ENCODE data around the gene R3HDM2.
A peak's percentile ranks its signal among the peaks of the same experiment; 100 is the strongest.

The R3HDM2 gene

DNA sequence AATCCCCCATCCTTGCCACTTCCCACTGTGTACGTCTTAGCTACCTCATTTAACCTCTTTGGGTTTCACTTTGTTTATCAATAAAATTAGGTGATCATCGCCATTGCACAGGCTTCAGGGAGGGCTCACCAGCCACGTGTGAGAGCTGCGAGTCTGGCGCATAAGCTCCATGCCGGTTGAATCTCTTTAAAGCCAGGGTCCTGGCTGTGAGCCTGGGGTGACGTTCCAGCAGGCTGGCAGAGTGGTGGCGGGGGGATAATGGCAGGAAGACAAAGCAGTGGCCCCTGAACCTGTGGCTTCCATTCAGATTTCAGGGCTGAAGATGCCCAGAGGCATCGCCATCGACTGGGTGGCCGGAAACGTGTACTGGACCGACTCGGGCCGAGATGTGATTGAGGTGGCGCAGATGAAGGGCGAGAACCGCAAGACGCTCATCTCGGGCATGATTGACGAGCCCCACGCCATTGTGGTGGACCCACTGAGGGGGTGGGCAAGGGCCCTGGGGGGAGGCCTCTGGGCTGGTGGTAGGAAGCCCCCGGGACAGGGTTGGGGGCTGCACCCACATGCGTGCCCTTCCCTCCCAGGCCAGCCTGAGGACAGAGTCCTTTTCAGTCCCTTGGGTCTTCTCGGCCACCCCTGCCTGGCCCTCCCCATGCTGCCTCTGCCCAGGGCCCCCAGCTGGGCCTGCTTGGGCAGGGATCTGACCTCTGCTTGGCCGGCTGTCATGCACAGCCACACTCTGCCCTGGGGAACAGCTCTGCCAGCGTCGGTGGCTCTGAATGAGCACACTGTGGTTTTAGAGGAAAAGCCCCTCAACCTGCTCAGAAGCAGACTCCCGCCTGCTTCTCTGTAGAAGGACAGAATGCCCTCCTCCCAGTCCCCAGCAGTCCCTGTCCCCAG lies 222.9 kb downstream of the R3HDM2 start:
- no peak overlapping the region for H4K8ac ChIP-seq (ENCODE audit: low read depth, low read length)
- H3K79me2 ChIP-seq (ENCODE audit: control insufficient read depth, insufficient read depth, low read length, poor library complexity) = no peaks in the 10 kb centered on the region
- H3K23ac ChIP-seq (ENCODE audit: low read length) = no peak overlapping the region
- WGBS (ENCODE audit: extremely low coverage, insufficient coverage, insufficient read length) = no CpG with 5 or more reads among the region's 29 CpGs
- H2BK5ac ChIP-seq (ENCODE audit: low read depth, low read length, poor library complexity) = no peak overlapping the region
- H4K12ac ChIP-seq (ENCODE audit: low read depth, low read length) = no peak overlapping the region
- no peaks in the 10 kb centered on the region for H3K79me1 ChIP-seq (ENCODE audit: low read length)
- no peak overlapping the region for H3K4ac ChIP-seq (ENCODE audit: low read depth, low read length)
- H3K4me2 ChIP-seq (ENCODE audit: low read length) = no peak overlapping the region
- no peak overlapping the region for H3K18ac ChIP-seq (ENCODE audit: low read length)
- H3K9me3 ChIP-seq (ENCODE audit: insufficient read depth, low read depth, low read length) = peaks cover 6% of the 10 kb centered on the region
- H3K27me3 ChIP-seq (ENCODE audit: insufficient read depth, low read length) = no peaks in the 10 kb centered on the region
- H2BK120ac ChIP-seq (ENCODE audit: insufficient read depth, low read length, poor library complexity) = no peak overlapping the region
- no peak overlapping the region for H2BK12ac ChIP-seq (ENCODE audit: low read length)
- H3K14ac ChIP-seq (ENCODE audit: low read length) = no peak overlapping the region
- H3K27ac ChIP-seq (ENCODE audit: low read depth, low read length) = no peak overlapping the region
- H2AK5ac ChIP-seq (ENCODE audit: low read length) = no peak overlapping the region
- H3K36me3 ChIP-seq (ENCODE audit: control insufficient read depth in 1 of 2, insufficient read depth in 2 of 2, low read length in 2 of 2) = peaks cover 93 to 96% of the 10 kb centered on the region in 2 experiments
- H2AFZ ChIP-seq (ENCODE audit: insufficient read depth, low read length, poor library complexity) = no peak overlapping the region
- H3K4me3 ChIP-seq (ENCODE audit: low read depth, low read length) = no peak overlapping the region
- no peak overlapping the region for H4K91ac ChIP-seq (ENCODE audit: low read depth, low read length)
- DNase-seq = no peak
- no peak overlapping the region for H3K9ac ChIP-seq (ENCODE audit: low read length)
- peaks cover 0 to 2% of the 10 kb centered on the region in 2 experiments for H3K4me1 ChIP-seq (ENCODE audit: control insufficient read depth in 1 of 2, insufficient read depth in 2 of 2, low read length in 2 of 2)

DNA sequence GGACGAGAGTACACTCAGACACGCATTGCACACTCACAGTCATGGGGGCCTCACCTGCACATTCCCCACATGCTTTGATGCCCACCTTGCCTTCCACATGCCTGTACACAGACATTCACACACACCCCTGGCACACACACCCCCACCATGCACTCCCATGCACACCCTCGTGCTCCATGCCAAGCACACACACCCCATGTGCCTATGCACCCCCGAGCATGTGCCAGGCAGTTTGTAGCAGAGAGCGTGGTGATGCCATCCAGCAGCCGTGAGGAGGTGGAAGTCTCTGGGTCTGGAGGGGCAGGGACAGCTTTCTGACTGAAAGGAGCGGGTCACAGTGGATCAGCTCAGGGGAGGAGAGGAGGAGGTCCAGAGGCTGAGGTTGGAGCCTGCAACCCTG lies 224.9 kb downstream of the R3HDM2 start:
- Histone ChIP-seq H3K4me2 (ENCODE audit: low read length) (no peak overlapping the region), H3K14ac (ENCODE audit: low read length) (no peak overlapping the region), H2BK12ac (ENCODE audit: low read length) (no peak overlapping the region), H4K91ac (ENCODE audit: low read depth, low read length) (no peak overlapping the region), H2AFZ (ENCODE audit: insufficient read depth, low read length, poor library complexity) (no peak overlapping the region), H4K8ac (ENCODE audit: low read depth, low read length) (no peak overlapping the region), H3K23ac (ENCODE audit: low read length) (no peak overlapping the region), H3K4me3 (ENCODE audit: low read depth, low read length) (peak overlapping the region; percentile 18), H4K12ac (ENCODE audit: low read depth, low read length) (no peak overlapping the region), H3K27me3 (ENCODE audit: insufficient read depth, low read length) (no peaks in the 10 kb centered on the region), H3K36me3 (ENCODE audit: control insufficient read depth in 1 of 2, insufficient read depth in 2 of 2, low read length in 2 of 2) (peaks cover 95% of the 10 kb centered on the region in 2 experiments), H3K27ac (ENCODE audit: low read depth, low read length) (no peak overlapping the region), H3K4me1 (ENCODE audit: control insufficient read depth in 1 of 2, insufficient read depth in 2 of 2, low read length in 2 of 2) (no peaks in the 10 kb centered on the region), H2AK5ac (ENCODE audit: low read length) (no peak overlapping the region), H3K79me2 (ENCODE audit: control insufficient read depth, insufficient read depth, low read length, poor library complexity) (no peaks in the 10 kb centered on the region), H3K79me1 (ENCODE audit: low read length) (no peaks in the 10 kb centered on the region), H3K18ac (ENCODE audit: low read length) (no peak overlapping the region), H3K9me3 (ENCODE audit: insufficient read depth, low read depth, low read length) (peaks cover 4% of the 10 kb centered on the region), H3K4ac (ENCODE audit: low read depth, low read length) (no peak overlapping the region), H2BK5ac (ENCODE audit: low read depth, low read length, poor library complexity) (no peak overlapping the region), H3K9ac (ENCODE audit: low read length) (no peak overlapping the region), H2BK120ac (ENCODE audit: insufficient read depth, low read length, poor library complexity) (no peak overlapping the region)
- no peak for DNase-seq
- no CpG with 5 or more reads among the region's 7 CpGs for WGBS (ENCODE audit: extremely low coverage, insufficient coverage, insufficient read length)

DNA sequence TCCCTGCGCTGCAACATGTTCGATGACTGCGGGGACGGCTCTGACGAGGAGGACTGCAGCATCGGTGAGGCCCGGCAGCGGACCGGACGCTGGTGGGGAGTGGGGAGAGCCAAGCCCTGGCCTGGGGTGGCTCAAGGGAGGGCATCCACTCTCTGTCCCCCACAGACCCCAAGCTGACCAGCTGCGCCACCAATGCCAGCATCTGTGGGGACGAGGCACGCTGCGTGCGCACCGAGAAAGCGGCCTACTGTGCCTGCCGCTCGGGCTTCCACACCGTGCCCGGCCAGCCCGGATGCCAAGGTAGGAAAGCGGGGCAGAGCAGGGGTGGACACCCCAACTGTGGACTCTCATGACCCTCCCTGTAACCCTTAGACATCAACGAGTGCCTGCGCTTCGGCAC lies 225.7 kb downstream of the R3HDM2 start:
- no peak overlapping the region for H2AFZ ChIP-seq (ENCODE audit: insufficient read depth, low read length, poor library complexity)
- H3K4me3 ChIP-seq (ENCODE audit: low read depth, low read length) = no peak overlapping the region
- H3K14ac ChIP-seq (ENCODE audit: low read length) = no peak overlapping the region
- H3K36me3 ChIP-seq (ENCODE audit: control insufficient read depth in 1 of 2, insufficient read depth in 2 of 2, low read length in 2 of 2) = peaks cover 94 to 95% of the 10 kb centered on the region in 2 experiments
- no peak overlapping the region for H4K8ac ChIP-seq (ENCODE audit: low read depth, low read length)
- H3K4me1 ChIP-seq (ENCODE audit: control insufficient read depth in 1 of 2, insufficient read depth in 2 of 2, low read length in 2 of 2) = no peaks in the 10 kb centered on the region
- H3K27me3 ChIP-seq (ENCODE audit: insufficient read depth, low read length) = no peaks in the 10 kb centered on the region
- H2BK12ac ChIP-seq (ENCODE audit: low read length) = no peak overlapping the region
- H4K91ac ChIP-seq (ENCODE audit: low read depth, low read length) = no peak overlapping the region
- H2BK5ac ChIP-seq (ENCODE audit: low read depth, low read length, poor library complexity) = no peak overlapping the region
- no peak overlapping the region for H4K12ac ChIP-seq (ENCODE audit: low read depth, low read length)
- H3K9me3 ChIP-seq (ENCODE audit: insufficient read depth, low read depth, low read length) = peaks cover 4% of the 10 kb centered on the region
- no peak overlapping the region for H3K23ac ChIP-seq (ENCODE audit: low read length)
- no peak overlapping the region for H3K18ac ChIP-seq (ENCODE audit: low read length)
- no peak overlapping the region for H3K4ac ChIP-seq (ENCODE audit: low read depth, low read length)
- DNase-seq = no peak
- no peak overlapping the region for H2AK5ac ChIP-seq (ENCODE audit: low read length)
- H3K27ac ChIP-seq (ENCODE audit: low read depth, low read length) = no peak overlapping the region
- no CpG with 5 or more reads among the region's 26 CpGs for WGBS (ENCODE audit: extremely low coverage, insufficient coverage, insufficient read length)
- no peak overlapping the region for H2BK120ac ChIP-seq (ENCODE audit: insufficient read depth, low read length, poor library complexity)
- no peak overlapping the region for H3K9ac ChIP-seq (ENCODE audit: low read length)
- H3K79me1 ChIP-seq (ENCODE audit: low read length) = no peaks in the 10 kb centered on the region
- H3K4me2 ChIP-seq (ENCODE audit: low read length) = no peak overlapping the region
- H3K79me2 ChIP-seq (ENCODE audit: control insufficient read depth, insufficient read depth, low read length, poor library complexity) = no peaks in the 10 kb centered on the region

DNA sequence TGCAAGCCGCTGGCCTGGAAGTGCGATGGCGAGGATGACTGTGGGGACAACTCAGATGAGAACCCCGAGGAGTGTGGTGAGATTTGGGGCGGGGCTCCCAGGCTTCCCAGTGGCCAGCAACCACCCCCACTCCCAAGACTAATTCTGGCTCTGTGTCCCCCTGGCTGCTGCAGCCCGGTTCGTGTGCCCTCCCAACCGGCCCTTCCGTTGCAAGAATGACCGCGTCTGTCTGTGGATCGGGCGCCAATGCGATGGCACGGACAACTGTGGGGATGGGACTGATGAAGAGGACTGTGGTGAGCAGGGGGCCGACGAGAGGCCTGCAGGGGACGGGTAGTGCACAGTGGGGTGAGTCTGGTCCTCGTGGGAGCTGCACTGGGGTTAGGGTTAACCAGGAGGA lies 226.4 kb downstream of the R3HDM2 start:
- no peak for DNase-seq
- H3K9me3 ChIP-seq (ENCODE audit: insufficient read depth, low read depth, low read length) = peaks cover 4% of the 10 kb centered on the region
- no peak overlapping the region for H2BK12ac ChIP-seq (ENCODE audit: low read length)
- no peak overlapping the region for H3K9ac ChIP-seq (ENCODE audit: low read length)
- H2BK5ac ChIP-seq (ENCODE audit: low read depth, low read length, poor library complexity) = no peak overlapping the region
- H3K79me1 ChIP-seq (ENCODE audit: low read length) = no peaks in the 10 kb centered on the region
- no peak overlapping the region for H3K18ac ChIP-seq (ENCODE audit: low read length)
- H4K12ac ChIP-seq (ENCODE audit: low read depth, low read length) = no peak overlapping the region
- no peaks in the 10 kb centered on the region for H3K79me2 ChIP-seq (ENCODE audit: control insufficient read depth, insufficient read depth, low read length, poor library complexity)
- no peak overlapping the region for H3K23ac ChIP-seq (ENCODE audit: low read length)
- H3K36me3 ChIP-seq (ENCODE audit: control insufficient read depth in 1 of 2, insufficient read depth in 2 of 2, low read length in 2 of 2) = peaks cover 94% of the 10 kb centered on the region in 2 experiments
- H2AFZ ChIP-seq (ENCODE audit: insufficient read depth, low read length, poor library complexity) = no peak overlapping the region
- no peak overlapping the region for H3K4ac ChIP-seq (ENCODE audit: low read depth, low read length)
- no peak overlapping the region for H3K4me2 ChIP-seq (ENCODE audit: low read length)
- H2AK5ac ChIP-seq (ENCODE audit: low read length) = no peak overlapping the region
- no peaks in the 10 kb centered on the region for H3K4me1 ChIP-seq (ENCODE audit: control insufficient read depth in 1 of 2, insufficient read depth in 2 of 2, low read length in 2 of 2)
- no peaks in the 10 kb centered on the region for H3K27me3 ChIP-seq (ENCODE audit: insufficient read depth, low read length)
- no peak overlapping the region for H2BK120ac ChIP-seq (ENCODE audit: insufficient read depth, low read length, poor library complexity)
- no peak overlapping the region for H4K91ac ChIP-seq (ENCODE audit: low read depth, low read length)
- no peak overlapping the region for H4K8ac ChIP-seq (ENCODE audit: low read depth, low read length)
- H3K14ac ChIP-seq (ENCODE audit: low read length) = no peak overlapping the region
- H3K4me3 ChIP-seq (ENCODE audit: low read depth, low read length) = no peak overlapping the region
- no CpG with 5 or more reads among the region's 19 CpGs for WGBS (ENCODE audit: extremely low coverage, insufficient coverage, insufficient read length)
- no peak overlapping the region for H3K27ac ChIP-seq (ENCODE audit: low read depth, low read length)

Measured in trophoblast cell (in vitro differentiated cells and primary cell).